VCaP (cell line): ENCODE data around the gene CFAP410.

Experiments used
- H3K27ac ChIP-seq: fragments of 450-650 bp; 2 replicates; pipeline ENCODE4 v1.5.1; 2017
- CTCF ChIP-seq: fragments of 450-650 bp; conservative IDR thresholded peaks from 2 replicates; pipeline ENCODE4 v1.5.1; 2017; ENCODE audit warnings: mild to moderate bottlenecking, moderate library complexity

The CFAP410 gene

DNA sequence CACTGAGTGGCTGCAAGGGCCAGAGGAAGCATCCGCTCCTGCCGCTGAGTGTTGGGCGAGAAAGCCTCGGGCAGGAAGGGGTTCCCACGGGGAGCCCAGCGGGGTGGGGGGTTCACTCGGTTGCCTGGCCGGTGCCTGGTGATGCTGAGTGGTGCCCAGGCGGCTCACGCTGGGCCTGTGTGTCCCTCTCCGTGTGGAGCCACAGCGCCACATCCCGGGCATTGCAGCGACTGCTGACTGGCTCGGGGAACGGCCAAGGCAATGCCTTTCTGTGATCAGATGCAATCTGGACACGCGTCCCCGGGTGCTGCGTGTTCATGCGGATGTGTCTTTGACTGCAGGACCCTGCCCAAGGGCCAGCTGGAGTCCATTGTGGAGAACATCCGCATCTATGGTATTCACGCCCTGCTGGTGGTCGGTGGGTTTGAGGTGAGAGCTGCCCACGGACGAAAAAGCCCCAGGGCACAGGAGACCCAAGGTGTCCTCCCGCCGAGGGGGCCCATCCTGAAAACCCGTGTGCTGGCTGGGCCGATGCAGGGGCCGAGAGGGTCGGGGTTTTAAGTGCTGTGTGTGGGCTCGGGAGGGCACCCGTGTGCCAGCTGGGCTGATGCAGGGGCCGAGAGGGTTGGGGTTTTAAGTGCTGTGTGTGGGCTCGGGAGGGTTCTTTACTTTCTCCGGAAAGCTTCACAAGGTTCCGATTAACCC is 16.4 kb downstream of the CFAP410 start:
- TF ChIP-seq CTCF: no peak
- no peak overlapping the region for H3K27ac ChIP-seq

GRCh38 chr21:44321846-44322450 is 17.2 kb downstream of the CFAP410 start:
- no peak for TF ChIP-seq CTCF
- no peak overlapping the region for H3K27ac ChIP-seq

DNA sequence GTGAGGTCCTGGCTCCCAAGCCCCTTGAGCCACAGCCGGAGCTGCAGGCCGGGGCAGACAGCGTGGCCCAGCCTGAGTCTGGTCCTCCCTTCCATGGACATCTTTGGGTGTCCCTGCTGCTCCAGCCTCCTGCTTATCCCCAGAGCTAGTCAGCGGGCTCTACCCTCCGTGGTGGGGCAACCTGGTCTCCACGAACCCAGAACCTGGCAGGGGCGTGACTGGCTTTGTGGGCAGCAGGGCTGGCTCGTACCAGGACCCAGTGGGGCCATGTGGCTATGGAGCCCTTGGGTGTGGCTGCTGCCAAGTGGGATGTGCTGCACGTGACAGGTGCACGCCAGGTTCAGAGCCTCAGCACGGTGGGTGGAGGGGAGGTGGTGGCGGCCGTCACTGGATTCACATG is 18.3 kb downstream of the CFAP410 start:
- H3K27ac ChIP-seq: no peak overlapping the region
- no peak for TF ChIP-seq CTCF

DNA sequence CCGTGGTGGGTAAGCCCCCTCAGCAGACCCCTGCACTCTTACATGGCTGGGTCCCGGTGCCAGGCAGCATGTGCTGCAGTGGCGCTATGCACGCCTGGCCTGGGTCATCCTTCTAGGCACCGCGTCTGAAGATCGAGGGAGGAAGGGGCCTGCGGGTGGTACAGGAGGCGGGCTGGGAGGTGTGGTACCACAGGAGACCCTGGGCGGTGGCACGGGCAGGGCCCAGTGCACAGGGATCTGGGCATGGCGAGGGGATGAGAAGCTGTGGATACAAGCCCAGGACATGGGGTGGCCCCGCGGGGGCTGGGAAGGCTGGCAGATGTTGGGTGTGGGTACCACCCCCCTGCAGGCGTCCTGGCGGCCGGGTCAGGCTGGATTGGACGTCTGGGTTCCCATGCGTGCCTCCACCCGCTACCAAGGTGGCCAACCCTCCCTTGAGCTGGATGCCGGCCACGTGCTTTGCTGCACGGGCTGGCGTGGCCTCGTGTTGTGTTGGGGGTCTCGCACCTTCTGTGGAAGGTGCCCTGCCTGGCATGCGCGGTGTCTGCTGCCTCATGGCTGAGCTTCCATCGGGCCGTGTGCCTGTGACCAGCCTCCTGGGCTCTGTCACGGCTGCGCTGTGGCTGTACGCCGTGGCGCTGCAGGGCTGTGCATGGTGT is 19.7 kb downstream of the CFAP410 start:
- TF ChIP-seq CTCF: no peak
- H3K27ac ChIP-seq: no peak overlapping the region

- H3K27ac ChIP-seq: no peak overlapping the region
- no peak for TF ChIP-seq CTCF
Measured at GRCh38 chr21:44318489-44319285, 20.5 kb downstream of the CFAP410 start.

DNA sequence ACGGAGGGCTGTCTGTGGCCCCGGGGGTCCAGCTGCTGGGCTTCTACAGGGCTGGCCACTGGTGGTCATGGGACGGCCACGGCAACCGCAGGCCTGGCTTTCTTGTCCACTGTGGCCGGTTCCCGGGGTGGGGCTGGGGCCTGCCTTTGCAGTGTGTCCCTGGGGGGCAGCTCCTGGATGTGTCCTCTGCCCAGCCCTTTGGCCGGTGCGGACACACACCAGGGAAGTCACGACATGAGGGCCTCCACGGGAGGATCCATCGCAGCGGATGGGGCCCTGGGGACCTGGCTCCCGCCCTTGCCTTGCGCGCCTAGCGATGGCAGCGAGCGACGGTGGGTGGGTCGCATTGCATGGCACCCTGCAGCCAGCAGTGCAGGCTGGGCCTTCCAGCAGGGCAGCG is 21.3 kb downstream of the CFAP410 start:
- H3K27ac ChIP-seq: no peak overlapping the region
- no peak for TF ChIP-seq CTCF

GRCh38 chr21:44317241-44317782 is 21.9 kb downstream of the CFAP410 start:
- TF ChIP-seq CTCF: no peak
- no peak overlapping the region for H3K27ac ChIP-seq
